Measurements from ENCODE around the gene VPS52.

- TF ChIP-seq CTCF (conservative IDR thresholded peaks at IDR 0.05) (no peak), EZH2 (IDR thresholded peaks at IDR 0.05; ENCODE audit: low read depth) (no peak)
These were observed 584 bp downstream of the VPS52 start for GRCh38 chr6:33271117-33271467.
